ENCODE results near the gene EID3.

Gene EID3

DNA sequence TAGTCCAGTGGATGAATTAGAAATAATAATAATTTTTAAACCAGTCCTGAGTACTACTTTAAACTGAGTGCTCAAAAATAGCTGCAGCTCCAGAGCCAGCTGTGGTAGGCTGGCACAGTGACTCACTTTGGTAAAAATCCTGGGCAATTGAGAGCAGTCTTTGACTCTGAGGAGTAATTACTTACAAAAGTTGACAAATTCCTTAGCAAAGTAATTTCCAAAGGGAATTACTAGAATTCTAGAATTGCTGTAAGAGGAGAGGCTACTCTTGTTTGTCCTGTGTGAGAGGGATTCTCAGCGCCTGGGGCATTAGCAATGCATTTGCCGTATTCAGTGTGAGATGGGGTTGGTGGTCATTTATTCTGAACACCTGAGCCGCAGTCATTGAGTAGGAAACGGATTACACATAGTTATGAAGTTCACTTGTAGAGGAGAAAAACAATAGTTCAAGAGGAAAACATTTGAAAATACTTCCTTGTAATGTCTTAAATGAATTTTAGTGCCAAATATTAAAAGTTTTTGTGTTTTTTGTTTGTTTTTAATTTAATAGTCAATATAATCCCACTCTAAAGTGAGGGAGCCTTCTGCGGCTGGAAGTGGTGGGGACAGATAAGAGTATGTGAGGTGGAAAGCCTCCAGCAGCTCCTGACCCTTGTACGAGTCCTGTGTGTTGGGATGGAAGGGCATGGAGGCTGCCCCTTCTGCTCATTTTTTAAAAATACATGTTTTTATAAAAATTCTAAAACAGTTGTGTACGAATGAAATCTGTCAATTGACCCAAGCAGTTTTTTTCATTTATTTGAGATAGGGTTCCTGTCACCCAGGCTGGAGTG, 41.9 kb downstream of the EID3 start:
- DNase-seq (ENCODE audit: low read depth in 2 of 2), result no peak
- TF ChIP-seq, protein P1, sequence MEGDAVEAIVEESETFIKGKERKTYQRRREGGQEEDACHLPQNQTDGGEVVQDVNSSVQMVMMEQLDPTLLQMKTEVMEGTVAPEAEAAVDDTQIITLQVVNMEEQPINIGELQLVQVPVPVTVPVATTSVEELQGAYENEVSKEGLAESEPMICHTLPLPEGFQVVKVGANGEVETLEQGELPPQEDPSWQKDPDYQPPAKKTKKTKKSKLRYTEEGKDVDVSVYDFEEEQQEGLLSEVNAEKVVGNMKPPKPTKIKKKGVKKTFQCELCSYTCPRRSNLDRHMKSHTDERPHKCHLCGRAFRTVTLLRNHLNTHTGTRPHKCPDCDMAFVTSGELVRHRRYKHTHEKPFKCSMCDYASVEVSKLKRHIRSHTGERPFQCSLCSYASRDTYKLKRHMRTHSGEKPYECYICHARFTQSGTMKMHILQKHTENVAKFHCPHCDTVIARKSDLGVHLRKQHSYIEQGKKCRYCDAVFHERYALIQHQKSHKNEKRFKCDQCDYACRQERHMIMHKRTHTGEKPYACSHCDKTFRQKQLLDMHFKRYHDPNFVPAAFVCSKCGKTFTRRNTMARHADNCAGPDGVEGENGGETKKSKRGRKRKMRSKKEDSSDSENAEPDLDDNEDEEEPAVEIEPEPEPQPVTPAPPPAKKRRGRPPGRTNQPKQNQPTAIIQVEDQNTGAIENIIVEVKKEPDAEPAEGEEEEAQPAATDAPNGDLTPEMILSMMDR (IDR thresholded peaks at IDR 0.05; ENCODE audit: low read depth, low read length), result no peak
- no peak overlapping the region for H3K4me3 ChIP-seq (replicated peaks in 1 of 2; ENCODE audit: low read depth in 2 of 2, low read length in 2 of 2)

DNA sequence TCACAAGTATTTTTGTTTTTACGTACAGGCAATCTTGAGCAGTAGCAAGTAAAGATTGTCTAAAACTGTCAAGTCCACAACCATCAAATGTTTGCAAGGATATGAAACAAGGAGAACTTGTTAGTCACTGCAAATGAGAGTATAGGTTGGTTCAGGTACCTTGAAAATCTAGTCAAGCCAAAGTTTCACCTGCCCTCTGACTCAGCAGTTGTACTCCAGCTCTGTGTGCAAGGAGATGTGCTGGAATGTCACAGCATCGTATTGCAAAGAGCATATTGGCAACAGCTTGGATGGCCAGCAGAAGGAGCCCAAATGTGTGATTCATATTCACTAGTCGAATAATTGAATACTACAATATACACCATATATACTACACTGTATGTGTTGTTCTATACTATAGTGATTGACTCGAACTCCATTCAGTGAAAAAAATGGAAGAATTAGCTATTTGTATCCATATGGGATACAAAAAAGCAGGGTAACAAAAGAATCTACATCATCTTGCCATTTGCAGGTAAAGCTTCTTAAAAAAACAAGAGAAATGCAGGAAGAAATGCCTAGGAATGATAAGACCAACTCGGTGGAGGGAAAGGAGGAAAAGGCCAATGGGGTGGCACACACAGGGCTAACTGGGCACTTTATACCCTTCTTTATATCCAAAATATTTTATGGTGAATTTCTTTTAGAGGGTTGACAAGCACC, 44.0 kb downstream of the EID3 start:
- DNase-seq (ENCODE audit: low read depth in 2 of 2), result peak in 1 of 2 donors; percentile 31
- TF ChIP-seq, protein P1 (IDR thresholded peaks at IDR 0.05; ENCODE audit: low read depth, low read length), result no peak

DNA sequence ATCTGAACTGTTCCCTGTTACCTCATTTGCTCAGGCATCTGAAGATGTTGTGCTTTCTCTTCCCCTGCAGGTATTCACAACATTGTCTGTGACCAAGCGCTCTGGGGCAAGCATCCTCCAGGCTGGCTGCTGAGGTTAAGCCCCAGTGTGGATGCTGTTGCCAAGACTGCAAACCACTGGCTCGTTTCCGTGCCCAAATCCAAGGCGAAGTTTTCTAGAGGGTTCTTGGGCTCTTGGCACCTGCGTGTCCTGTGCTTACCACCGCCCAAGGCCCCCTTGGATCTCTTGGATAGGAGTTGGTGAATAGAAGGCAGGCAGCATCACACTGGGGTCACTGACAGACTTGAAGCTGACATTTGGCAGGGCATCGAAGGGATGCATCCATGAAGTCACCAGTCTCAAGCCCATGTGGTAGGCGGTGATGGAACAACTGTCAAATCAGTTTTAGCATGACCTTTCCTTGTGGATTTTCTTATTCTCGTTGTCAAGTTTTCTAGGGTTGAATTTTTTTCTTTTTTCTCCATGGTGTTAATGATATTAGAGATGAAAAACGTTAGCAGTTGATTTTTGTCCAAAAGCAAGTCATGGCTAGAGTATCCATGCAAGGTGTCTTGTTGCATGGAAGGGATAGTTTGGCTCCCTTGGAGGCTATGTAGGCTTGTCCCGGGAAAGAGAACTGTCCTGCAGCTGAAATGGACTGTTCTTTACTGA, 44.9 kb downstream of the EID3 start:
- TF ChIP-seq, protein P1 (IDR thresholded peaks at IDR 0.05; ENCODE audit: low read depth, low read length), result no peak
- DNase-seq (ENCODE audit: low read depth in 2 of 2), result no peak
- H3K4me3 ChIP-seq (replicated peaks in 1 of 2; ENCODE audit: low read depth in 2 of 2, low read length in 2 of 2), result no peak overlapping the region

More for the DNA sequence above, 44.0 kb downstream of the EID3 start:
- H3K4me3 ChIP-seq (replicated peaks in 1 of 2; ENCODE audit: low read depth in 2 of 2, low read length in 2 of 2), result no peak overlapping the region

DNA sequence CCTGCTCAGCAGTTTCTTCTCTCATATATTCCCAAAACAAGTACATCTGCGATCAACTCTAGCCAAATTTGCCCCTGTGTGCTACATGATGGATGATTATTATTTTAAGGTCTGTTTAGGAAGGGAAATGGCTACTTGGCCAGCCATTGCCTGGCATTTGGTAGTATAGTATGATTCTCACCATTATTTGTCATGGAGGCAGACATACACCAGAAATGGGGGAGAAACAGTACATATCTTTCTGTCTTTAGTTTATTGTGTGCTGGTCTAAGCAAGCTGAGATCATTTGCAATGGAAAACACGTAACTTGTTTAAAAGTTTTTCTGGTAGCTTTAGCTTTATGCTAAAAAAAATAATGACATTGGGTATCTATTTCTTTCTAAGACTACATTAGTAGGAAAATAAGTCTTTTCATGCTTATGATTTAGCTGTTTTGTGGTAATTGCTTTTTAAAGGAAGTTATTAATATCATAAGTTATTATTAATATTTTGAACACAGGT, 45.5 kb downstream of the EID3 start:
- DNase-seq (ENCODE audit: low read depth in 2 of 2), result no peak
- no peak overlapping the region for H3K4me3 ChIP-seq (replicated peaks in 1 of 2; ENCODE audit: low read depth in 2 of 2, low read length in 2 of 2)
- TF ChIP-seq, protein P1 (IDR thresholded peaks at IDR 0.05; ENCODE audit: low read depth, low read length), result no peak

DNA sequence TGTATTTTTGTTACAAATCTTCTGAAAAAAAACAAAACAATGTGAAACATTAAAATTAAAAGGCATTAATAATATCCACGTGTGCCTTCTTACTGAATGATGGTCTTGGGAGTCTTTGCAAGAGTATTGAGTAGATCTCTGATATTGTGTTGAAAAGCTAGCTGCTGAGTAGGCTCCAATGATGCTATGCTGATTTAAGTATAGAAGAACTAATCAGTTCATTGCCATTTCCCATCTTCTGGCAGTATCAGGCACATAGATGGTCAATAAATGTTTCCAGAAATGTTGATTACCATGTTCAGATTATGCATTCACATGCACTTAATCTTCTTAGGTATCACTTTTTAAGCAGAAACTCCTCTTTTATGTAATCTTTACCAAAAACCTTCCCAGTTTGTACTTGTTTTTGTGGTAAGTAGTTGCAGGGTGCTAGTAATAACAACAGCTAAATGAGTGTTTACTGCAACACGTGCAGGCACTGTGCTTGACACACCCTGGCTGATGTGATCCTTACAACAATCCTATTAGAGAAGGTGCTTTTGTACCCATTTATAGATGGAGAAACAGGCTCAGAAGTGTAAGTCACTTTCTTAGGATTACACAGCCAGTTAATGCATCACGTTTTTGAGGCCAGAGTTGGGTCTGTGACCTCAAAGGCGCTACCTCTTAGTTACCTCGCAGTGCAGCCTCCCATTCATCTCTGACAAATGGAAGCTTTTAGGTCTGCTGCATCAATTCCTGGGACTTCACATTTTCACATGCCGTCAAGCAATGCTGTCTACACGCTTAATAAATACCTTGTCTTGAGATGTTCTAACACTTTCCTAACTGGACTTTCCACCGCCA, 46.9 kb downstream of the EID3 start:
- DNase-seq (ENCODE audit: low read depth in 2 of 2), result no peak
- TF ChIP-seq, protein P1 (IDR thresholded peaks at IDR 0.05; ENCODE audit: low read depth, low read length), result no peak

More for the DNA sequence above, 46.9 kb downstream of the EID3 start:
- H3K4me3 ChIP-seq (replicated peaks in 1 of 2; ENCODE audit: low read depth in 2 of 2, low read length in 2 of 2), result no peak overlapping the region
